ENCODE data around the gene DNAJA3.

DNAJA3 gene

DNA sequence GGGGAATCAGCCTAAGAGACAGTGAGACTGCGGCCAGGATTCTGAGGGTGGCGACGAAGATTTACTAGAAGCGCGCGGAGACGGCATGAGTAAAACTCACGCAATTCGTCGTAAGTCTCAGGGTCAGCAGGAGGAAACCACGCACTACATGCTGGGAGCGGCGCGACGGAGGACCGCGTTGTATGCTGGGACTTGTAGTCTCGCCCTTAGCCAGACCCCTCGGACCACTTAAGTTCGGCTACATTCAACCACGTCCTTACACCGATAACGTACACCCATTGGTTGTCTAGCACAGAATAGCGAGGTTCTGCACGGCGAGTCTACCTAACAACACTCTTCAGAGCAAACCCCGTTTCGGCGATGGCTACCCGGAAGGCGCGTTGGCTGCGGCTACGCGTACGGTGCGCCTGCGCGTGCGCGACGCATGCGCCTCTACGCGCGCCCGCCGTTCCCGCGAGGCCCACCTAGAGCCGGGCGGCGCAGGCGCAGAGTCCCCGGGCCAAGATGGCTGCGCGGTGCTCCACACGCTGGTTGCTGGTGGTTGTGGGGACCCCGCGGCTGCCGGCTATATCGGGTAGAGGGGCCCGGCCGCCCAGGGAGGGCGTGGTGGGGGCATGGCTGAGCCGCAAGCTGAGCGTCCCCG is at the start of gene DNAJA3:
DNAJA3 (plus strand) TSS at position 491 of the 643 bp plus-strand sequence; CDS start at position 505, 14 bp downstream.
- peak; percentile 92 for DNase-seq

DNA sequence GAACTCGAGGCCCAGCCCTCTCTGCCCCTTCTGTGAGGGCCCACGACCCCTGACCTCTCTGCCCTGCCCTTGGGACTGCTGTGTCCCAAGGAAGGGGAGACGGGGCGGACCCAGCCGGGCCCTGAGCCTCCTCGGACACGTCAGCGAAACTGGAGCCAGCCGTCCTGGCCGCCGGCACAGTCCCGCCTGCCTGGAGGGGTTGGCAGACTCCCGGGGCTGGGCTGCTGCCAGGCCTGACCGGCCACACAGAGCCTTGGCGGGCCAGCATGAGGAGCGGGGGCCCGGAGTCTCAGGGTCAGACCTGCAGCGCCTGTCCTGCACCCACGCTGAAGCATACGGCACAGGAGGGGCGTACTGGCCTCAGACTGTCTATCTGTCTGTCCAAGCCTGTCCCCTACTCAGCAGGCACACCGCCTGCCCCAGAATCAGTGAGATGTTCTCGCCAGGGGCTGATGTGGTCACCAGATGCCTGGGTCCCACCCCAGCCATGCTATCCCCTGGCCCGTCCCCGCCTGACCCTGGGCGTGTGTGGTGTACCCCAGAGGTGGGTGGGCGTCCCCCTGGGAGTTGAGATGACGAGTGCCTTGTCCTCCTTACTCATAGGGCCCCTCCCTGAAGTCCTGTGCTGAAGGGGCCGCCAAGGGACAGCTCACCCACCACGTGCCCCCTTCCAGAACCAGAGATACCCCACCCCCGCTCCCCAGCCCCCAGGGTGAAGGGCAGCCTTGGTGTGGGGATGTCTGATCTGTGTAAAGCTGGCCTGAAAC is 49.4 kb upstream of the DNAJA3 start:
- DNase-seq = no peak

DNA sequence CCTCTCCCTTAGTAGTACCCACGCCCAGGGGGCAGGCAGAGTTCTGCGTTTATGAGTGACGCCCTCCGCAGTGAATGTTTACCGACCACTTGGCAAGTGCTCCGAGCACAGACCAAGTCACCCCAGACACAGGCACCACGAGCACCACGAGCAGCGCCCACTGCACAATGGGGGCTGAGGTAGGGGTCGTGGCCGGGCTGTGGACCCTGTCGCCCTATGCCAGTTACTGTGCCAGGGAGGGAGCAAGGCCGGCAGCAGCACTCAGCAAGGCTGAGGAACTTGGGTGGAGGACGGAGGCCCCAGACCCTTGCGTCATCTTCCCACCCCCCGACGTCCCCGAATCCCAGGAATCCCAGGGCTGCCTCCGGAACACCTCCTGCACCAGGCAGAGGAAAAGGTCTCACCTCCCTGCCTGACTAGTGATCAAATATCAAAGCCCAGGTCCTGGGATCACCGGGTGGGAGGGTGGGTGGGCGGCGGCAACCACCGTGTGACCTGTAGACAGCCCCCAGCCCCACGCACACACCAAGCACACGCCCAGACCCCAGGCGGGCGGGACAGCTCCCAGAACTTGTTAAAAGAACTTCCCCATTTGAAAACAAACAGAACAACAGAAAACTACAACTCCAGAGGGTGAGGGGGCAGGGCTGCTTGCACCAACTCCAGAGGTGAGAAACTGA is 48.6 kb upstream of the DNAJA3 start:
- no peak for DNase-seq

DNA sequence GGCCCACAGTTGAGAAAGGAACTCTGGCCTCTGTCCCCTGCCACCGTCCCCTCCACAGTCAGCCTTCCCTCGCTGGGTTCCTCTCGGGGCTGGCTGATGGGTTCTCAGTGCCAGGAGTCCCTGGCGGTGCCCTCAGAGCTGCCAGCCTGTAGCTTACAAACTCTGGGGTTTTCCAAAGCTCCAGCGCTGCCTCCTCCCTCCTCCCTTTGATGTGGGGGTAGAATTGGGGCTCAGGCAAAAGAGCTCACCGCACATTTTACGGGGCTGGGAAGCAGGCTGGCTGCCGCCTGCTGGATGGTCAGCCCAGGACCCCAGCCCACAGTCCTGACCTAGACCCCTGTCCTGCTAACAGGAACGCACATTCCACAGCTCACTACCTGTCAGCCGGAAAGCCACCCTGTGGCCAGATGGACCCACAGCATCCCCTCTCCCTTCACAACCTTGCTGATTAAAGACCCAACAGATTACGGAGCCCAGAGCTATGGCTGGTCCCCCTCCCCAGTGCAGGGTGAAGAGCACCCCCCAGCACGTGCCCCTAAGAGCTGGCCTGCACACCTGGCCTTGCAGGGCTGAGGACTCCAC is 48.0 kb upstream of the DNAJA3 start:
- no peak for DNase-seq

DNA sequence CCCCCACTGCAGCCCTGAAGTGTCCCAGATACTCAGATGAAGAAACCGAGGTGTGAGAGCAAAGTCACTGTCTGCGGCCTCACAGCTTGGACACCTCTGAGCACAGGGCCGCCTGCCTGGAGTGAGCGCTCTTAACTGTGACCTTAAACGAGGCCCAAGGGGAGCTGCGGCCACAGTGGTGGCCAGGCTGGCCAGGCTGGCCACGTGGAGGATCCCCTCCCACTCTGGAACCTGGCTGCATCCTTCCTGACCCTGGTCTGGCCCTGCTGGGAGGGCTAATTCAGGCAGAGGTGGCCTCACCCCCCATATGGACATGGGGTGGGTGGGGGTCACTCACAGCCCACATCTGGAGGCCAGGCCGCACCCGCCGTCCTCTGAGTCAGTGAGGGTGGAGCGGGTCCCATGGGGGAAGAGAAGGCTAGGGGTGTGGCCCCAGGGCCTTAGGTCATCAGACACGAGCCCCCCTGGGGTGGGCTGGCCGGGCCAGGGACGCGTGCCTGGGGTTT is 47.5 kb upstream of the DNAJA3 start:
- no peak for DNase-seq

DNA sequence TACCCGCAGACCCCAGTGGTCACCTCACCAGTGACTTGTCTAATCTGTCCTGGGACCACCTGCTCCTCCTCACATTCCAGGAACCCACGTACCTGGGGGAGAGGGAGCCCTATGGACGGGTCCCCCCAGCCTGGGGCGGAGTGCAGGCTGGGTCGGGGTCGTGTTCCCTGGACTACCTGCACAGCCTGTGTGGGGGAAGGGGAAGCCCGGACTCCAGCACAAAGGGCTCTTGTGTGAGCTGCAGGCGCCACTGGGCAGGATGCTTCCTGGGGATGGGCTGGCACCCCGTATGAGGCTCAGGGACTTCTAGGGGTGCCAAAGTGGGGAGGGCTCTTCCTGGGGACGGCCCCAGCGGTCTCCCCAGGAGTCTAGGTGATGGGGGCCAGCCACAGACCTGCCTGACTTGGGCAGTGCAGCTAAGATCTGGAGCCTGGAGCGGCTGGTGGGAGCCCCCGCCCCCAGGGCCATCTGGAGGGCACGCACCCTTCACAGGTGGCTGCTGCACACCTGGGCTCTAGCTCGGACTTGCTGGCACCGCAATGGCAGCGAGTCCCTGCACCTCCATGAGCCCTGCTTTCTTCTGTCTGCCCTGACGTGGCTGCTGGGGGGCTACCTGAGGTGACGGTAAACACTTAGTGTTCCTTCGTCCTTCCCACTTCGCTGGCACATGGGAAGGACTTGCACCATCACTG is 46.5 kb upstream of the DNAJA3 start:
- DNase-seq = no peak

DNA sequence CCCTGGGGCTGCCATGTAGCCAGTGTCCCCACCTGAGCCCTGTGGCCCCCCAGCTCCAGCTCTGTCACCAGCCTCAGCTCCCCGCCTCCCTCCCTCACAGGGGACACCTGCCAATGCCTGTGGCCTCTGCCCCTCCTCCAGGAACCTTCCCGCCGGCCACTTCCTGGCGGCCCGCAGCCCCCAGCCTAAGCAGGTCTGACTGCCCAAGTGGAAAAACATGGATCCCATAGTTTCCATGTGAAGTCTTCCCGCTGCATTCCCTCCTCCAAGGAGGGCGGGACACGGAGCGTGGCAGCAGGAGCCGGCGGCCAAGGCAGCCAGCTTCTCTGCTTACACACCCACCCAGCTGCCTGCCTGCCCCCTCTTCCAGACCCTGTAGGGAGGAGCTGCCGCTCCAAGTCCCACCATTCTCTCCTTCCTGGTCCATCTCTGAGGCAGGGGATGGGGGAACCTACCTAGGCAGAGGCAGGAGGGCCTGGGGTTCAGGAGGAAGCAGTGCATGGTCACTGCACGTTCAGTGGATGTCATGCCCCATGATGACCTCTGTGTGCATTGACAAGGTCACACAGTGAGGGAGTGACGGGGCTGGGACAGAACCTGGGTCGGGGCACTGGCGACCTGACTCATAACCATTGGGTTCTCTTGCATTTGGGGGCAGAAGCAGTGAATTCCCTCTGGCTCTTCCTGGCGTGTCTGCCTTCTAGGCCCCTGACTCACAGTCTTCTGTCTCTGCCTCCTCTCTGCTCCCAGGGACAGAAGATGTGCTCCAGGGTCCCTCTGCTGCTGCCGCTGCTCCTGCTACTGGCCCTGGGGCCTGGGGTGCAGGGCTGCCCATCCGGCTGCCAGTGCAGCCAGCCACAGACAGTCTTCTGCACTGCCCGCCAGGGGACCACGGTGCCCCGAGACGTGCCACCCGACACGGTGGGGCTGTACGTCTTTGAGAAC is 45.3 kb upstream of the DNAJA3 start:
- DNase-seq = no peak

DNA sequence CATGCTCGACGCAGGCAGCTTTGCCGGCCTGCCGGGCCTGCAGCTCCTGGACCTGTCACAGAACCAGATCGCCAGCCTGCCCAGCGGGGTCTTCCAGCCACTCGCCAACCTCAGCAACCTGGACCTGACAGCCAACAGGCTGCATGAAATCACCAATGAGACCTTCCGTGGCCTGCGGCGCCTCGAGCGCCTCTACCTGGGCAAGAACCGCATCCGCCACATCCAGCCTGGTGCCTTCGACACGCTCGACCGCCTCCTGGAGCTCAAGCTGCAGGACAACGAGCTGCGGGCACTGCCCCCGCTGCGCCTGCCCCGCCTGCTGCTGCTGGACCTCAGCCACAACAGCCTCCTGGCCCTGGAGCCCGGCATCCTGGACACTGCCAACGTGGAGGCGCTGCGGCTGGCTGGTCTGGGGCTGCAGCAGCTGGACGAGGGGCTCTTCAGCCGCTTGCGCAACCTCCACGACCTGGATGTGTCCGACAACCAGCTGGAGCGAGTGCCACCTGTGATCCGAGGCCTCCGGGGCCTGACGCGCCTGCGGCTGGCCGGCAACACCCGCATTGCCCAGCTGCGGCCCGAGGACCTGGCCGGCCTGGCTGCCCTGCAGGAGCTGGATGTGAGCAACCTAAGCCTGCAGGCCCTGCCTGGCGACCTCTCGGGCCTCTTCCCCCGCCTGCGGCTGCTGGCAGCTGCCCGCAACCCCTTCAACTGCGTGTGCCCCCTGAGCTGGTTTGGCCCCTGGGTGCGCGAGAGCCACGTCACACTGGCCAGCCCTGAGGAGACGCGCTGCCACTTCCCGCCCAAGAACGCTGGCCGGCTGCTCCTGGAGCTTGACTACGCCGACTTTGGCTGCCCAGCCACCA is 44.4 kb upstream of the DNAJA3 start:
- no peak for DNase-seq

DNA sequence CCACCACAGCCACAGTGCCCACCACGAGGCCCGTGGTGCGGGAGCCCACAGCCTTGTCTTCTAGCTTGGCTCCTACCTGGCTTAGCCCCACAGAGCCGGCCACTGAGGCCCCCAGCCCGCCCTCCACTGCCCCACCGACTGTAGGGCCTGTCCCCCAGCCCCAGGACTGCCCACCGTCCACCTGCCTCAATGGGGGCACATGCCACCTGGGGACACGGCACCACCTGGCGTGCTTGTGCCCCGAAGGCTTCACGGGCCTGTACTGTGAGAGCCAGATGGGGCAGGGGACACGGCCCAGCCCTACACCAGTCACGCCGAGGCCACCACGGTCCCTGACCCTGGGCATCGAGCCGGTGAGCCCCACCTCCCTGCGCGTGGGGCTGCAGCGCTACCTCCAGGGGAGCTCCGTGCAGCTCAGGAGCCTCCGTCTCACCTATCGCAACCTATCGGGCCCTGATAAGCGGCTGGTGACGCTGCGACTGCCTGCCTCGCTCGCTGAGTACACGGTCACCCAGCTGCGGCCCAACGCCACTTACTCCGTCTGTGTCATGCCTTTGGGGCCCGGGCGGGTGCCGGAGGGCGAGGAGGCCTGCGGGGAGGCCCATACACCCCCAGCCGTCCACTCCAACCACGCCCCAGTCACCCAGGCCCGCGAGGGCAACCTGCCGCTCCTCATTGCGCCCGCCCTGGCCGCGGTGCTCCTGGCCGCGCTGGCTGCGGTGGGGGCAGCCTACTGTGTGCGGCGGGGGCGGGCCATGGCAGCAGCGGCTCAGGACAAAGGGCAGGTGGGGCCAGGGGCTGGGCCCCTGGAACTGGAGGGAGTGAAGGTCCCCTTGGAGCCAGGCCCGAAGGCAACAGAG is 43.5 kb upstream of the DNAJA3 start:
- DNase-seq = no peak

DNA sequence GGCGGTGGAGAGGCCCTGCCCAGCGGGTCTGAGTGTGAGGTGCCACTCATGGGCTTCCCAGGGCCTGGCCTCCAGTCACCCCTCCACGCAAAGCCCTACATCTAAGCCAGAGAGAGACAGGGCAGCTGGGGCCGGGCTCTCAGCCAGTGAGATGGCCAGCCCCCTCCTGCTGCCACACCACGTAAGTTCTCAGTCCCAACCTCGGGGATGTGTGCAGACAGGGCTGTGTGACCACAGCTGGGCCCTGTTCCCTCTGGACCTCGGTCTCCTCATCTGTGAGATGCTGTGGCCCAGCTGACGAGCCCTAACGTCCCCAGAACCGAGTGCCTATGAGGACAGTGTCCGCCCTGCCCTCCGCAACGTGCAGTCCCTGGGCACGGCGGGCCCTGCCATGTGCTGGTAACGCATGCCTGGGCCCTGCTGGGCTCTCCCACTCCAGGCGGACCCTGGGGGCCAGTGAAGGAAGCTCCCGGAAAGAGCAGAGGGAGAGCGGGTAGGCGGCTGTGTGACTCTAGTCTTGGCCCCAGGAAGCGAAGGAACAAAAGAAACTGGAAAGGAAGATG is 42.8 kb upstream of the DNAJA3 start:
- DNase-seq = no peak

DNA sequence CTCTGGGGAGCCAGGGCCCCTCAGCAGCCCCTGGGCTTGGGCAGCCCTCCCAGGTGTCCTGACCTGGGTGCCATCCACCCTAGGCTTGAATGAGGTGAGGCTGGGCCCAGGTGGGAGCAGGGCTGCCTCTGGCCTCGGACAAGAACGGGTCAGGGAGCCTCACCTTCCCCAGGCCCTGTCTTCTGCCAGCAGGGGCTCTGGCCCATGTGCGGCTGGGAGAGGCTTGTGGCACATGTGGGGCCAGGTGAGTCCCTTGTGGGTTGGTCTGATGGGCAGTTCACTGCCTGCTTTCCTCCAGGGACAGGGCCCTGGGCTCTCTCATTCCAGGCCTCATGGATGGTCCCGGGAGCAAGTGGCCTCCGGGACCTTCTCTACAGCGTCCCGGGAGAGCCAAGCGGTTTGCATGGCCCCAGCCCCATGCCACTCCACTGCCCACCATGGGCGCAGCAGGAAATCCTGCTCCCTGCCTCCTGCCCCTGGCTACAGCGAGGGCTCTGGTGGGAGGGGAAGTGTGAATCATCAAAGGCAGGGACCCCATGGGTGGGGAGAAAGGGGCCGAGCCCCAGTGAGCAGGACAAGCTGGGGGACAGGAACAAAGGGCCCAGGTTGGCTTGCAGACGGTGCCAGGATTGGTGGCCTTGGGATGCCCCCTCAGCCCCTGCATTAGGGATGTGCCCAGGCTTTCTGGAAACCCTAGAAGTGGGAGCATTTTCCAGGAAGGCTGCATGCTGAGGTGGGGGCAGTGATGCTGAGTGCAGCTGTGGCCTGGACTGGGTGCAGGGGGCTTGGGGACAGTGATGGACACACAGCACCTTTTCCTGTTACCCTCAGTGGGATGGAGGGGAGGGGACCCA is 41.9 kb upstream of the DNAJA3 start:
- DNase-seq = no peak

DNA sequence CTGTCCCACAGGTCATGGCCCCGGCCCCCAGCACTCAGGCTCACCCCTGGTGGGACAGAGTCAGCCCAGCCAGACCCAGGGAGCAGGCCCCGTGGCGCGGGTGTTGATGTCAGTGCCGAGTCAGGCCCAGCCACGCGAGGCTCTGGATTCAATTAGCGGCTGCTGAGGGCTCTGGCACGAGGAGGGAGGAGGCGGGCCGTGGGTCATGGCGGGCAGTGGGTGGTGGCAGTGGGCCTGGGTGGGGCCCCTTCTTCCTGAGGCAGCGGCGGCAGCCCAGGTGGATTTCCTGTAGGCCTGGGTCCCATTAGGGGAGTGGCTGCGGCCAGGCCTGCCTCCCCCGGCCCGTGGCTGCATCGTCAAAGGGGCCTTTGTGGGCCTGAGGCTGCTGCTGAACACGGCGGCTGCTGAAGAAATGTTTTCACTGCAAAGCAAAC is 41.1 kb upstream of the DNAJA3 start:
- DNase-seq = no peak

DNA sequence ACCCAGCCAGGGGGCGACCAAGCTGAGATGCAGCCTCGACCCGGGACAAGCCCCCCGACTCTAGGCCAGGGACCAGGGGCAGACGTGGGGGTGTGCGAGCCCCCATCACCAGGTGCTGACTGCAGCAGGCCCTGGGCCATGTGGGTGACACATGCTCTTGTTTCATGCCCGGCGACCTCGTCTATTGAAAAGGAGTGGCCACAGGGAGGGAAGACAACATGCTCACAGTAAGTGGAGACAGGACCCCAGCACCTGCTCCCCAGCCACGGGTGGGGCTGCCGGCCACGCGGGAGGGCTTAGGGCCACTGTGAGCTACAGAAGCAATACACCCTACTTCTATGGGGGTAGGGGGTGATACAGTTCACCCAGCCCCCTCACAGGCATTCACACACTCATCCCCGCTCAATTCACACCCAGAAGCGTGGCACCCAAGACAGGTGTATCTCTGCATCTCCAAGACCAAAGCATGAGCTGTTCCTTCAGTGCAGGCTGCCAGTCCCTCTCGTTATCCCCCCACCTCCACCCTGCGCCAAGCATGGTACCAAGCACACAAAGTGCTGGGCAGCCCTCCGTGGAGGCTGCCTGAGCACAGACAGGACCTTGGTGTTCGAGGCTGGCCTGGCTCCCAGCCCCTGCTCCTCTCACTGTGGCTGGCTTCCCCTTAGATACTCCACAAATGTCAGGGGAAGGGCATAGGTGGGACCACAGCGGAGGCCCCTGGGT is 40.4 kb upstream of the DNAJA3 start:
- no peak for DNase-seq

DNA sequence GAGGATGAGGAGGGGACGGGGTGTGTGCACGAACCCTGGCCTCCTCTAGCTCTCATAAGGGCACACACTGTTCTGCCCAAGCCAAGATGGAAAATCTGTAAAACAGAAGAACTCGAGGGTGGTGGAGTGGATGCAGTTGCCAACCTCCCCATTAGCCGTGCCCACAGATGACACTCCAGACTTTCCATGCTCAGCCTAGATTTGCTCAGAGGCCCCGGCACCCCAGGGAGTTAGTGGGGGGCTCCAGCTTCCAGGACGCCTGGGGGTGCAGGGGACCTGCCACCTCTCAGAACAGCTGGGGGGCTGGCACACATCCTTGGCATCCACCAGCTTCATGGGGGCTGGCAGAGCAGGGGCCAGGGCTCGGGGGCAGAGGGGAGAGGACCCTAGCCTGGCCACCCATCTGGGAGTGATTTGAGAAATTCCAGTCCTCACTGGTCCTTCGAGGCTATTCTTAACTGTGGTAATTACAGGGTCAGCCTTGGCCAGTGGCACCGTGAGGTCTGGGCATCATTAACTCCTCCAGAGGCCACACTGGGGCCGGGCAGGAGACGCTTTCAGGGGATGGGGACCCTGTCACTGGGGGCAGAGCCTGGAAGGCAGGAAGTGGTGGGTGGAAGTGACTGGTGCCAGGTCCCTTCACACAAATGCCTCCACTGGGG is 39.7 kb upstream of the DNAJA3 start:
- DNase-seq = no peak

DNA sequence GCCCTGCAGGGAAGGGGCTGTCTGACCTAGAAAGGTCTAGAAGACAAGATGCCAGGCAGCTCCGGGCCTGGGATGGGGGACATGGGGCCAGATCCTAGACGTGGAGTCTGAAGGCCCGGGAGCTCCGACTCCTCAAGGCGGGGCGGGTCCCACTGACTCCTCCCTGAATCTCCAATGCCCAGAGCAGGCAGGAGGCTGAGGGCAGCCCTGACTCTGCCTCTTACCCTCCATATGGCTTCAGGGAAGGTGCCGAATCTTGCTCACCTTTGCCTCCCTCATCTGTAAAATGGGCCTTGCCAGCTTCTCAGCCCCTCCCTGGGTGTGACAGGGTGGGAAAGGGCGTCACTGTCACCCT is 39.2 kb upstream of the DNAJA3 start:
- no peak for DNase-seq

DNA sequence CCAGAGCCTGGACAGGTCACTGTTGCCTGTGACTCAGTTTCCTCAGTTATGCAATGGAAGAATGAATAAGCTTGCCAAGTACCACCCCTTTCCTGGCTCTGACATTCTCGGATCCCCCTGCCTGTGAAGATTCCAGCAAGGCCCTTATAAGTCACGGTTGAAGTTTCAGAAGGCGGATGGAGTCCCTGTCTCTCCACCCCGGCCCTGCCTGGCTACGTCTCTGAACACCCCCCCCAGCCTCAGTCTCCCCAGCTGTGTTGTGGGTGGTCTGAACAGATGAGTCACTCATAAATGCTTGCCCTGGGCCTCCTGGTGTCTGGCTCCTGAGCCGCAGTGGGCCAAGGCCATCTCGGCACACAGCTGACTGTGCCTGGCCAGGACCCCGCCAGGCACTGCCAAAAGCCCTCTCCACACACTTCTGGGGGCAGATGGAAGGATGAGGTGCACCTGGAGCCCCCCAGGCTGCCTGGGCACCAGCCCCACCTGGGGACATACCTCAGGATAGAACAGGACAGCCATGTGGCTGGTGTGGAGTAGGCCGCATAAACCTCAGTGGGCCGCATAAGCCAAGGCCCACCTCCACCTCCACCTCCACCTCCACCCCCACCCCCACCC is 38.6 kb upstream of the DNAJA3 start:
- no peak for DNase-seq

DNA sequence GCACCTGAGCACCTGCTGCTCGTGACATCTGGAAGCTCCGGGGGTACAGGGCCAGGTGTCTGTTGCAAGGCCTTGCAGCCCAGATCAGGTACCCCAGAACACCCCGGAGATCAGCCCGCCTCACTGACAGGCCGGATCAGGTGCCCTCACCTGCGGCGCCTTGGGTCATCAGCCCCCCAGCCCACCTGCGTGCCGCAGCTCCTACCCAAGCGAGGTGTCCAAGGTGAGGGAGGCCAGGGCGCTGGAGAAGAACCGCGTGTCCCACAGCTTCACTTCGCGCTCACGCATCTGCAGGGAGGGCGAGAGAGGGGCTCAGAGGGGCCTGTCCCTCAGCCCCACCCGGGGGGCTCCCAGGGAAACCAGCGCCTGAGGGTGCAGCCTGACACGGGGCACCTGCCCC is 37.9 kb upstream of the DNAJA3 start:
- no peak for DNase-seq
